ENCODE data around the gene FRS3. TPM values are rescaled to one million over a fixed set of nuclear protein-coding genes. Genes with fewer than 3 reads are reported as not detected.

The FRS3 gene
- total and polyA plus RNA-seq, 9 of the 15 experiments (the other 6 are each of a cell fraction or from before 2014, with no cell fraction given) = 0.03 to 3.7 (median 1.6) TPM

- TF ChIP-seq PYGO2 (tag; IDR thresholded peaks at IDR 0.05) = no peak
- peak; percentile 83 for TF ChIP-seq CHD2 (IDR thresholded peaks at IDR 0.05; ENCODE audit: low read depth, low read length)
- peak; percentile 78 for TF ChIP-seq HMGN3 (IDR thresholded peaks at IDR 0.05; ENCODE audit: borderline replicate concordance, extremely low read depth, insufficient read length, low read depth, low read length)
- TF ChIP-seq MAZ (CRISPR knock-in tag; conservative IDR thresholded peaks at IDR 0.05 in 1 of 2, IDR thresholded peaks at IDR 0.05 in 1 of 2) = peak; percentile 77 to 89
- no peak for TF ChIP-seq MYBL2 (IDR thresholded peaks at IDR 0.05; ENCODE audit: low read depth)
- TF ChIP-seq MYBL2 (CRISPR knock-in tag; IDR thresholded peaks at IDR 0.05; ENCODE audit: borderline replicate concordance) = no peak
- 0 out of 2 replicates have a peak, but pooled peaks have one; percentile 39 for TF ChIP-seq MXI1 (IDR thresholded peaks at IDR 0.05; ENCODE audit: low read depth, low read length)
- no peak for TF ChIP-seq TFAM (CRISPR knock-in tag; conservative IDR thresholded peaks at IDR 0.05)
- TF ChIP-seq HMG20A (CRISPR knock-in tag; conservative IDR thresholded peaks at IDR 0.05) = no peak
- no peak for TF ChIP-seq KHSRP (IDR thresholded peaks at IDR 0.05)
- TF ChIP-seq NEUROD1 (IDR thresholded peaks at IDR 0.05; ENCODE audit: borderline replicate concordance, low read depth, low read length, partially characterized antibody) = peak; percentile 38
- TF ChIP-seq ERF (CRISPR knock-in tag; IDR thresholded peaks at IDR 0.05) = peak; percentile 14; the same call in 1 of the 2 replicates
- peak; percentile 85; the same call in 1 of the 2 replicates for TF ChIP-seq SAFB (IDR thresholded peaks at IDR 0.05; ENCODE audit: borderline replicate concordance, low read depth, low read length)
- TF ChIP-seq ZNF707 (CRISPR knock-in tag; conservative IDR thresholded peaks at IDR 0.05) = no peak
- TF ChIP-seq CCNT2 (IDR thresholded peaks at IDR 0.05; ENCODE audit: borderline replicate concordance, extremely low read depth, insufficient read length, low read depth, low read length) = peak; percentile 68
- peak; percentile 47 for TF ChIP-seq RBM39 (optimal IDR thresholded peaks at IDR 0.05; ENCODE audit: low read depth, low read length)
- TF ChIP-seq SIN3B (IDR thresholded peaks at IDR 0.05; ENCODE audit: low read depth) = peak; percentile 60; the same call in 1 of the 2 replicates
- TF ChIP-seq FOXA1 (IDR thresholded peaks at IDR 0.05; ENCODE audit: borderline replicate concordance) = no peak
- no peak for TF ChIP-seq NUFIP1 (IDR thresholded peaks at IDR 0.05; ENCODE audit: partially characterized antibody)
- TF ChIP-seq TRIM25 (IDR thresholded peaks at IDR 0.05; ENCODE audit: borderline replicate concordance) = no peak
- peak; percentile 43; the same call in 1 of the 2 replicates for TF ChIP-seq ZBTB33 (CRISPR knock-in tag; IDR thresholded peaks at IDR 0.05)
- TF ChIP-seq ZBTB1 (CRISPR knock-in tag; IDR thresholded peaks at IDR 0.05; ENCODE audit: borderline replicate concordance, low read depth) = peak; percentile 66; the same call in 1 of the 2 replicates
- peak; percentile 92 for TF ChIP-seq CREM (IDR thresholded peaks at IDR 0.05; ENCODE audit: low read depth)
- 0 out of 2 replicates have a peak, but pooled peaks have one; percentile 28 for TF ChIP-seq ZNF384 (IDR thresholded peaks at IDR 0.05; ENCODE audit: low read depth, low read length)
- TF ChIP-seq SMAD3 (CRISPR knock-in tag; conservative IDR thresholded peaks at IDR 0.05) = peak; percentile 82; the same call in 1 of the 2 replicates
- TF ChIP-seq SREBF1 (IDR thresholded peaks at IDR 0.05; ENCODE audit: borderline replicate concordance, low read depth, low read length) = peak; percentile 66; the same call in 1 of the 2 replicates
Measured at GRCh38 chr6:41735427-41736185, 44.1 kb downstream of the FRS3 start, which contains the start of gene TFEB (continued).

All from K562 (cell line).